Globus pallidus (tissue), 1 donor: Measurements from ENCODE around the gene ZHX3.

Source experiments
- DNase-seq: peaks from one replicate; pipeline ENCODE4 v3.0.0-alpha.2; 2015; ENCODE audit warnings: low spot score

ZHX3 gene, protein sequence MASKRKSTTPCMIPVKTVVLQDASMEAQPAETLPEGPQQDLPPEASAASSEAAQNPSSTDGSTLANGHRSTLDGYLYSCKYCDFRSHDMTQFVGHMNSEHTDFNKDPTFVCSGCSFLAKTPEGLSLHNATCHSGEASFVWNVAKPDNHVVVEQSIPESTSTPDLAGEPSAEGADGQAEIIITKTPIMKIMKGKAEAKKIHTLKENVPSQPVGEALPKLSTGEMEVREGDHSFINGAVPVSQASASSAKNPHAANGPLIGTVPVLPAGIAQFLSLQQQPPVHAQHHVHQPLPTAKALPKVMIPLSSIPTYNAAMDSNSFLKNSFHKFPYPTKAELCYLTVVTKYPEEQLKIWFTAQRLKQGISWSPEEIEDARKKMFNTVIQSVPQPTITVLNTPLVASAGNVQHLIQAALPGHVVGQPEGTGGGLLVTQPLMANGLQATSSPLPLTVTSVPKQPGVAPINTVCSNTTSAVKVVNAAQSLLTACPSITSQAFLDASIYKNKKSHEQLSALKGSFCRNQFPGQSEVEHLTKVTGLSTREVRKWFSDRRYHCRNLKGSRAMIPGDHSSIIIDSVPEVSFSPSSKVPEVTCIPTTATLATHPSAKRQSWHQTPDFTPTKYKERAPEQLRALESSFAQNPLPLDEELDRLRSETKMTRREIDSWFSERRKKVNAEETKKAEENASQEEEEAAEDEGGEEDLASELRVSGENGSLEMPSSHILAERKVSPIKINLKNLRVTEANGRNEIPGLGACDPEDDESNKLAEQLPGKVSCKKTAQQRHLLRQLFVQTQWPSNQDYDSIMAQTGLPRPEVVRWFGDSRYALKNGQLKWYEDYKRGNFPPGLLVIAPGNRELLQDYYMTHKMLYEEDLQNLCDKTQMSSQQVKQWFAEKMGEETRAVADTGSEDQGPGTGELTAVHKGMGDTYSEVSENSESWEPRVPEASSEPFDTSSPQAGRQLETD

GRCh38 chr20:41317546-41318270 lies at the start of gene ZHX3:
Gene ZHX3 (minus strand): TSS chr20:41317731. CDS start chr20:41204916, 112,815 bp downstream.
- peak; percentile 97 for DNase-seq

- no peak for DNase-seq
Measured at GRCh38 chr20:41367393-41367695, 49.8 kb upstream of the ZHX3 start.

- no peak for DNase-seq
Measured at GRCh38 chr20:41366546-41367392, 49.2 kb upstream of the ZHX3 start, which contains the start of gene EMILIN3. Gene EMILIN3 (minus strand): TSS chr20:41366818. CDS start chr20:41366634, 184 bp downstream.

- no peak for DNase-seq
Measured at GRCh38 chr20:41365777-41366545, 48.4 kb upstream of the ZHX3 start.

DNA sequence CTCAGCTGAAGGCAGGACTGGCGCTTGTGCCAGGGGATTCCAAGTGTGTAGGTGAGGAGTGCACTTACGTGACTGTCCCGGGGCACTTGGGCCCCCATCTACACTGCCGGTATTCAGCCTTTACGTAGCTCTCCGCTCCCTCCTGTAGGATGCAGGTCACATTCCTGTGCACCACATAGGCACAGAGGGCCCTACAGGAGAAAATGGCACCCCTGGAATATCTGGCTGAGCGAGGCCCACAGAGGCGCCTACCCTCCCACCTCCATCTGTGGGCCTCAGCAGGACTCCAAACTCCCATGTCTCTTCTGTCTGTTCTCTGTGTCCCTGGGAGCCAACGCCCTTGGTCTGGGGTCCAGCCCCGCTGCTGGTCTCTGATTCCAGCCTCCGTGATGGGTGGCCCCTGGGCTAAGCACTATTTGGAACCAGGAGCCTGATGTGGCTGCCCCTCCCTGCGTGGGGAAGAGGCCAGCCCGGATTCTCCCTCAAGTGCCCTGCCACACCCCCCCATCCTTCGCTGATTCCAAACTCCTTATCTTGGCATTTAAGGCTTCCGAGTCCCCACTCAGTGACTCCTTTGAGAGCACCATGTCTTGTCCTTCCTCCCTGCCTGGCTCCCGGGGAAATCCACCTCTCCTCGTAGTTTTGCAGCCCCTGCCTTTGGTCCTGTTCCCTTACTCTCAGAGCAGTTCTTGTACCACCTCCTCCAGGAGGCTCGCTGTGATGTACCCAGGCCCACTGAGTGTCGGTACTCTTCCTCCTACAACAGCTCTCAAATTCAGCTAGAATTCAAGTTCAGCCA lies 47.6 kb upstream of the ZHX3 start:
- DNase-seq: no peak

DNA sequence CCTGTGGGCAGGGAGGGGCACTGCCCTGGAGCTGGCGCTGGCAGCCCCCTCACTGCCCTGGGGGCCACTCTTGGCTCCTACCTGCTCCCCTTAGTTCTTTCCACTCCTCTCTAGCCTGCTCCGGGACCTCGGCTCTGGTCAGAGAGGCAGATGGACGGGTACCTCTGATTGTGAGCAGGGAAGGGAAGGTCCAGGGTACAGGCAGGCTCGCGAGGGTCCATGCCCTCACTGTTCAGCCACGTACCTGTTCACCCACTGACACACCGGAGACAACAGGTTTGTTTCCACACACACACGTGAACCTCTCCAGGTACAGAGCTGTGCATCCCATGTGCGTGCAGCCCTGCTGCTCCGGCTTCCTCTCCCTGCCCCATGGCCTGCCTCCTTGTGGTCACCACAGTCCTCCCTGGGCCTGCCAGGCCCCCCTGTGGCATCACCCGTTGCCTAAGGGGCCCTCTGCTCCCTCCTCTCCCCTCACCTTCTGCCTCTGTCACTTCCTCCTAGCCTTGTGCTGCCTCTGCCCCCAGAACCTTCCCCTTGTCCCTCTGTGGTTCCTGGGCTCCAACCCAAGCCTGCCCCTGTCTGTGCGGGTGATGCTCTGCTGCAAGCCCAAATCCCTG lies 46.8 kb upstream of the ZHX3 start:
- no peak for DNase-seq

DNA sequence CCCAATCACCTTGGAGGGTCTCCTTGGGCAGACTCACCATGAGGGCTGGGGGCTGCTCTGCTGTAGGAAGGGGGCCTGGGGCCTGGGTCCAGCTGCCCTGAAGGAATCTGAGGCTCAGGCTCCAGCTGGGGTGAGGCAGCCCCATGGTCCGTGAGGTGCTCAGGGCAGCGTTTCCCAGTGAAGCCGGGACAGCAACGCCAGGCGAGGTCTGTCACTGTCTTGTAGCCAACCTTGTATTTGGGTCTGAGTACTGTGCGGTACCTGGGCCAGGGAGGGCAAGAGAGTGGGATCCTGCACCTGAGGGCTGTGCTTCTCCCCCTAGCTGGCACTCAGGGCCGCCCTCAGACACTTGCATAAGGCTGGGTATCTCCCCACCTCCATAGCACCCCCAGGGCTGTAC lies 46.1 kb upstream of the ZHX3 start:
- no peak for DNase-seq

DNA sequence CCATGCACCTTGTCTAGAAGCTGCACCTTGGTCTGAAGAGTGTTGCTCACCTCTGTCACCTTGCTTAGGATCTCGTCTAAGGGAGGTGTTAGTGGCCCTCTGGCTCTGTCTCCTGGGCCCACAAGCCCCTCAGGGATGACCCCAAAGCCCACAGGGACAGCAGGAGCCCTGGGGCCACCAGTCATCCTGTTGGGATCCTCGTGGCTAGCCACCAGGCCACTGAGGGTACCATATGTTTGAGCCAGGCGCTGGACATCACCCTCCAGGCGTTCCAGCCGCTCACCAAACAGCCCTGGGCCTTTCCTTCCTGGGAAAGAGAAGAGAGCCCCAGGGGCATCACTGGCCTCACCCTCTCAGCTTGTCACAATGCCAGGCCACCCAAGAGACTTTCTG lies 45.2 kb upstream of the ZHX3 start:
- no peak for DNase-seq

- DNase-seq: peak; percentile 10
Measured at GRCh38 chr20:41361757-41362747, 44.5 kb upstream of the ZHX3 start.

DNA sequence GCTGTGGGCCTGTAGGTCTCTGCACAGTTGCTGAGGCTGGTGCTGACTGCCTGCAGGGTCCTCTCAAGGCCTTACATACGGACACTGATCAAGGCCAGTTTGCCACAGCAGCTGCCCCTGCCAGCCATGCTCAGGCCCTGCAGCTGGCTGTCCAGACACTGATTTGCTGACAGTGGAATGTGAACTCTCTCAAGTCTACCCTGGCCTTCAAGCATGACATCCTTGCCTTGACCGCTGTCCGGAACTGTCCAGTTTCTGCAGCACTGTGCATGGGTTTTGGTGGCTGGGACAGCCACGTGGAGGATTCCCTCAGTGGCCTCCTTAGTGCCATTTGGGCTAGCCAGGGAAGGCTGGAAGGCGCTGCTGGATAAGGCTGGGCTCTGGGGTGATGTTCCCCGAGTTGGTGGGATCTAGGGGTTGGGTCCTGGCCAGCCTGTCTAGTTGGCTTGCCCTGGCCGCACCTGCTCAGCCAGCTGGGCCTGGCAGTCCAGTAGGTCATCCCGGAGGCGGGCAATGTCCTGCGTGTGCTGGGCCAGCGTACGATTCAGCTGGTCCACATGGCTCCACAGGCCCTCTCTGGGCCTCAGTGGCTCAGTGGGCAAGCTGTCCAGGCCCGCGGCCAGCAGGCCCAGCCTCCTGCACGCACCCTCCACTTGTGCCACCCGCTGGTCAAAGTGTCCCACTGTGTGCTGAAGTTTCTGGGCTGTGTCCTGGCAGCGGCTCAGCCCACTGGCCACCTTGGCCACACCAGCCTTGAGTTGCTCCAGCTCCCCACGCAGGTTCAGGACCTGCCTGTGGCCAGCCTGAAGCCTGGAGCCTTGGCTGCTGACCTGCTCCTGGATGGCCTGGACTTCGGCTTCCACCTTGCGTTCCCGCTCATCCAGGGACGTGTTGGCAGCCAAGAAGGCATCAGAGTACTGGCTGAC lies 43.6 kb upstream of the ZHX3 start:
- no peak for DNase-seq

DNA sequence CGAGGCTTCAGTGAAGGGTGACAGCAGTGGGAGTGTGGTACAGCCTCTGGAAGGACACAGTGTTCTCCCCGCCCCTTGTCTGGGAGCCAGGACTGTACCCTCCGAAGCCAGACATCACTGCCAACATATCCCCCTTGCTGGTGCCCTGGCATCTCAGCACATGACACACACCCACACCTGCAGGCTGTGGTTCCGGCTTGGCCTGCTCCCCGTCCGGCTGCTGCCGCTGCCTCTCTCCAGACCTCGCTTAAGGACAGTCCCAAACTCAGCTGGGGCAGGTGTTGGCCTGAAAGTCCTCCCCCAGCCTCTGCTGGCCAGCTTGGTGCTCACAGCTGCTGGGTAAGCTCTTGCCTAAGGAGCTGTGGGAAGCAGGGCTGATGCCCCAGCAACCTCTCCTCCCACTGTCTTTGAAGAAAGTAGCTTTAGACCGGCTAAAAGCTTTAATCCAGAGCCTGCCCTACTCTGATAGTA lies 42.0 kb upstream of the ZHX3 start:
- DNase-seq: no peak

DNA sequence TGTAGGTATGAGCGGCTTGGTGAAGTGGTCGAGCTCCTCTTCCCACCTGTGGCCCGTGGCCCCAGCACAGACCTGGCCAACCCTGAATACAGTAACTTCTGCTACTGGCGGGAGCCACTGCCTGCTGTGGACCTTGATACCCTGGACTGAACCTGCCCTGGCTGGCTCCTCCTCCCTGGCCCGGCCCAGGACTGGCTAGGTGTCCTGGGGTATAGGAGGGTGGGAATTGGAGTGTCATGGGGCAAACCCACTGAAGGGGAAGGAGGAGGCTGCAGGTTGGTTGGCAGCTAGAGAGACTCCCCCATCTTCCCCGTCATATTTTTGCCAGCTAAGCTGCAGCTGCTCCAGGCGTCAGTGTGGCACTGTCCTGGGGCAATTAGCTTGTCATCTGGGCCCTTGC lies 41.2 kb upstream of the ZHX3 start:
- no peak for DNase-seq

DNA sequence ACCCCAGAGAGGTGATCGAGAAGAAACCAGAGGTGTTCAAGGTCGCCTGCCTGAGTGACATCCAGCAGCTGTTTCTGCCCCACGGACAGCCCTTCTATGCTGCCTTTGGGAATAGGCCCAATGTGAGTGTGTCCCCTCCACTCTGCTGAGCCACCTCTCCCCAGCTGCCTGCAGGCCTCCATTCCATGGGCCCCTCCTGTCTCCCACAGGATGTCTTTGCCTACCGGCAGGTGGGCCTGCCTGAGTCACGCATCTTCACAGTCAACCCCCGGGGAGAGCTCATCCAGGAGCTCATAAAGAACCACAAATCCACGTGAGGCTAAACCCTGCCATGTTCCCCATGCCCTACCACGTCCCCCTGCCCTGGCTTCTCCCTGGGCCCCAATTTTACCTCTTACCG lies 40.7 kb upstream of the ZHX3 start:
- DNase-seq: no peak

GRCh38 chr20:41357424-41358163 lies 40.1 kb upstream of the ZHX3 start:
- no peak for DNase-seq

DNA sequence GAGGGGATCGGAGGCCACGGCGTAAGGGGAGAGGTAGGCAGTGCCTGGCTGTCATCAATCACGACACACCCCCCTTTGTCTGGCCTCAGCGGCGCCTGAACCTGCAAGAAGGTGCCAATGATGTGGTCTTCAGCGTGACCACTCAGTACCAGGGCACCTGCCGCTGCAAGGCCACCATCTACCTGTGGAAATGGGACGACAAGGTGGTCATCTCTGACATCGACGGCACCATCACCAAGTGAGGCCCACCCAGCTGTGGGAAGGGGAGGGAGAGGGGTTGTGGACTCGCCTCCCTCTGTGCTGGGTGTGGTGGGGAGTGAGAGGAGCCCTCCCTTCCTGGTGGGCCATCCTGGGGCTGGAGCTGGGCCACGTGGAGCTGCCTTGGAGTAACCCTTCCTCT lies 39.4 kb upstream of the ZHX3 start:
- no peak for DNase-seq

DNA sequence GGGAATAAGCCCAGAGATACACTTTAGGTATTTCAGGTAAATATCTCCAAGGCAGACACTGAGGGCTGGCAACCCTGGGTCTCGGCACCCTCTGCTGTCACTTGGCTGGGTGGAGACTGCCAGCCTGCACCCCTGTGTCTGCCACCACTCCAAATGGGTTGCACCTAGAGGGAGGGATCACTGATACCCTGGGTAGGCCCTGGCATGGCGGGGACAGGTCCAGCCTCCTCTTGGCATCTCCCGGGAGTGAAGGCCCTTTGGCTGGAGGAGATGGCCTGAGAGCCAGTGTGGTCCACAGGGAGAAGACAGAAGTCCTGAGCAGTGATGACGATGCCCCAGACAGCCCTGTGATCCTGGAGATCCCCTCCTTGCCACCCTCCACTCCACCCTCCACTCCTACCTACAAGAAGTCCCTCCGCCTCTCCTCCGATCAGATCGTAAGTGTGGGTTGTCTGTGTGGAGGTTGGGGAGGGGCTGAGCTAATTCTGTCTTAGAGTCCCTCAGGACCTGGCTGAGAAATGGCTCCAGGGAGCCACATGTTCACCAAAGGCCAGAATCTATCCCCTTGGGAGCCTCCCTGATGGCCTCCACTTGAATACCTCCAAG lies 38.2 kb upstream of the ZHX3 start:
- no peak for DNase-seq
